Caco-2 (cell line): Measurements from ENCODE around the gene DLG2. TPM values are rescaled to one million over a fixed set of nuclear protein-coding genes. Genes with fewer than 3 reads are reported as not detected.
"Not testable (repeated sequence)": the region's sequence is repeated elsewhere in the genome, so short reads cannot be mapped to it uniquely, and the experiment has no call there.

Experiments
- BruUV-seq: library from RNA; stranded (reverse); fragments of 400-500 nt; replicated peaks from 2 replicates; lab custom pipeline; 2021; lab: Mats Ljungman, UMichigan
- CTCF ChIA-PET: fragments of 300-600 bp; sonication (Branson Sonifier 250); formaldehyde crosslinking; loops from one replicate; lab custom pipeline; 2022; ENCODE audit warnings: antibody characterized with exemption; lab: Charles Lee
- POLR2A ChIA-PET: fragments of 300-600 bp; sonication (Branson Sonifier 250); formaldehyde crosslinking; loops from one replicate; lab custom pipeline; 2022; ENCODE audit warnings: antibody characterized with exemption; lab: Charles Lee
- DNase-seq, 2 experiments: peaks; one replicate each; pipeline versions ENCODE4 v3.0.0 to v3.0.0-alpha.2; 2020 to 2022
- H3K27me3 ChIP-seq: replicated peaks from 2 replicates; pipeline ENCODE4 v1.6.0; 2011; ENCODE audit warnings: low read length; ENCODE audit not compliant: control insufficient read depth, insufficient read depth
- H3K36me3 ChIP-seq: 2 replicates; pipeline ENCODE4 v1.5.1; 2011; ENCODE audit warnings: low read length; ENCODE audit not compliant: control insufficient read depth, insufficient read depth
- H3K4me1 ChIP-seq: fragments of 250-450 bp; sonication (Bioruptor Pico); 2 replicates; pipeline ENCODE4 v1.5.1; 2020; ENCODE audit warnings: mild to moderate bottlenecking
- H3K4me3 ChIP-seq: 2 replicates; pipeline ENCODE4 v1.5.1; 2011; ENCODE audit warnings: low read depth, mild to moderate bottlenecking, control low read depth, low read length
- H3K9me3 ChIP-seq: fragments of 250-450 bp; sonication (Bioruptor Pico); 2 replicates; pipeline ENCODE4 v1.5.1; 2020; ENCODE audit warnings: mild to moderate bottlenecking, moderate library complexity
- H3K27ac Mint-ChIP-seq: one replicate; pipeline ENCODE4 v1.8.0; 2022; ENCODE audit warnings: mixed read lengths; ENCODE audit not compliant: unreplicated experiment
- H3K27me3 Mint-ChIP-seq: one replicate; pipeline ENCODE4 v1.8.0; 2022; ENCODE audit warnings: mixed read lengths; ENCODE audit not compliant: insufficient read depth, unreplicated experiment
- H3K36me3 Mint-ChIP-seq: one replicate; pipeline ENCODE4 v1.8.0; 2022; ENCODE audit warnings: mild to moderate bottlenecking, mixed read lengths; ENCODE audit not compliant: insufficient read depth, unreplicated experiment
- H3K4me1 Mint-ChIP-seq: one replicate; pipeline ENCODE4 v1.8.0; 2022; ENCODE audit warnings: low read depth, mixed read lengths; ENCODE audit not compliant: unreplicated experiment
- H3K4me3 Mint-ChIP-seq: one replicate; pipeline ENCODE4 v1.8.0; 2022; ENCODE audit warnings: mild to moderate bottlenecking, moderate library complexity, mixed read lengths; ENCODE audit not compliant: unreplicated experiment
- H3K9me3 Mint-ChIP-seq: one replicate; pipeline ENCODE4 v1.8.0; 2022; ENCODE audit warnings: mixed read lengths; ENCODE audit not compliant: unreplicated experiment
- intact Hi-C: fragments of 100-400 bp; cut with micrococcal nuclease; formaldehyde crosslinking; loops from one replicate; pipeline ENCODE4 v1.10.0; 2022; ENCODE audit not compliant: unreplicated experiment
- total RNA-seq: library from RNA; stranded (reverse); gene quantifications from 2 replicates; pipeline ENCODE4 v1.2.3, GENCODE V29; 2022
- TF ChIP-seq, protein P1 (sequence below), 2 experiments: fragments of 200-600 bp in 1 of 2; IDR thresholded peaks; 1 replicate in 1 of 2; 2 replicates in 1 of 2; pipeline versions ENCODE4 v1.5.1 to v1.8.0; 2011 to 2022; ENCODE audit warnings: antibody characterized with exemption in 1 of 2, control low read depth in 1 of 2, inconsistent platforms in 1 of 2, low read depth in 1 of 2, low read length in 1 of 2, mild to moderate bottlenecking in 1 of 2, moderate library complexity in 1 of 2; ENCODE audit not compliant: insufficient read depth in 1 of 2, severe bottlenecking in 1 of 2, unreplicated experiment in 1 of 2

DLG2 gene
- total RNA-seq, 1 experiment from 2014 or later = 21.6 TPM

DNA sequence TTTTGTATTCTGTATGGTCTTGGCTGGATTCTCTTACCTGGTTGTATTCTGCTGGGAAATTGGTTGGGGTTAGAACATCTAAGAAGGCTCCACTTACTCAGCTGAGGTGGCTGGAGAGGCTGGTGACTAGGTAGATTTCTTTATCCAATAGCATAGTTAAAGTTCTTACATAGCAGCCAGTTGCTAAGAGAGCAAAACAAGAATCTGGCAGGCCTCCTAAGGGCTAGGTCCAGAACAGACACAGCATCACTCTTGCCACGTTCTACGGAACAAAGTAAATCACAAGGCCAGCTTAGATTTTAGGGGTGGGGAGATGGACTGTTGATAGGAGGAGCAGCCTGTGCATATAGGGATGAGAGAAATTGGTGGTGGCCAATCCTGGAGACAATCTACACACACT, 2199.6 kb downstream of the DLG2 start:
- H3K4me3 Mint-ChIP-seq = no peak overlapping the region
- CTCF ChIA-PET = no interaction called here
- no peak overlapping the region for H3K4me3 ChIP-seq
- TF ChIP-seq, protein P1, sequence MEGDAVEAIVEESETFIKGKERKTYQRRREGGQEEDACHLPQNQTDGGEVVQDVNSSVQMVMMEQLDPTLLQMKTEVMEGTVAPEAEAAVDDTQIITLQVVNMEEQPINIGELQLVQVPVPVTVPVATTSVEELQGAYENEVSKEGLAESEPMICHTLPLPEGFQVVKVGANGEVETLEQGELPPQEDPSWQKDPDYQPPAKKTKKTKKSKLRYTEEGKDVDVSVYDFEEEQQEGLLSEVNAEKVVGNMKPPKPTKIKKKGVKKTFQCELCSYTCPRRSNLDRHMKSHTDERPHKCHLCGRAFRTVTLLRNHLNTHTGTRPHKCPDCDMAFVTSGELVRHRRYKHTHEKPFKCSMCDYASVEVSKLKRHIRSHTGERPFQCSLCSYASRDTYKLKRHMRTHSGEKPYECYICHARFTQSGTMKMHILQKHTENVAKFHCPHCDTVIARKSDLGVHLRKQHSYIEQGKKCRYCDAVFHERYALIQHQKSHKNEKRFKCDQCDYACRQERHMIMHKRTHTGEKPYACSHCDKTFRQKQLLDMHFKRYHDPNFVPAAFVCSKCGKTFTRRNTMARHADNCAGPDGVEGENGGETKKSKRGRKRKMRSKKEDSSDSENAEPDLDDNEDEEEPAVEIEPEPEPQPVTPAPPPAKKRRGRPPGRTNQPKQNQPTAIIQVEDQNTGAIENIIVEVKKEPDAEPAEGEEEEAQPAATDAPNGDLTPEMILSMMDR (IDR thresholded peaks at IDR 0.05; ENCODE audit: insufficient read depth in 1 of 2, low read depth in 1 of 2, low read length in 1 of 2, severe bottlenecking in 1 of 2, unreplicated experiment in 1 of 2) = no peak
- intact Hi-C loops = no loop called here
- no peaks in the 10 kb centered on the region for H3K4me1 ChIP-seq
- DNase-seq = no peak
- H3K27ac Mint-ChIP-seq = no peak overlapping the region
- POLR2A ChIA-PET = no interaction called here
- peaks cover 16% of the 10 kb centered on the region for H3K9me3 Mint-ChIP-seq
- no TSS peak for BruUV-seq
- no peaks in the 10 kb centered on the region for H3K36me3 ChIP-seq
- H3K9me3 ChIP-seq = peaks cover 14% of the 10 kb centered on the region
- peaks cover 7% of the 10 kb centered on the region for H3K4me1 Mint-ChIP-seq
- H3K27me3 Mint-ChIP-seq = no peaks in the 10 kb centered on the region
- no peaks in the 10 kb centered on the region for H3K27me3 ChIP-seq
- H3K36me3 Mint-ChIP-seq = no peaks in the 10 kb centered on the region

GRCh38 chr11:83425137-83425466, 2202.0 kb downstream of the DLG2 start:
- Mint-ChIP-seq H3K27me3 (peaks cover 3% of the 10 kb centered on the region), H3K4me1 (no peaks in the 10 kb centered on the region), H3K4me3 (no peak overlapping the region), H3K27ac (no peak overlapping the region), H3K36me3 (no peaks in the 10 kb centered on the region), H3K9me3 (peaks cover 37% of the 10 kb centered on the region)
- no TSS peak for BruUV-seq
- ChIA-PET POLR2A (no interaction called here), CTCF (interaction anchor here (0.6 kb wide), 1 partner anchor 406 kb away, joined by 5 read pairs; no protein-coding TSS in a partner anchor)
- TF ChIP-seq, protein P1 (IDR thresholded peaks at IDR 0.05; ENCODE audit: insufficient read depth in 1 of 2, low read depth in 1 of 2, low read length in 1 of 2, severe bottlenecking in 1 of 2, unreplicated experiment in 1 of 2) = no peak
- Histone ChIP-seq H3K4me1 (no peaks in the 10 kb centered on the region), H3K9me3 (peaks cover 25% of the 10 kb centered on the region), H3K36me3 (no peaks in the 10 kb centered on the region), H3K4me3 (no peak overlapping the region), H3K27me3 (no peaks in the 10 kb centered on the region)
- intact Hi-C loops = no loop called here
- DNase-seq = no peak

DNA sequence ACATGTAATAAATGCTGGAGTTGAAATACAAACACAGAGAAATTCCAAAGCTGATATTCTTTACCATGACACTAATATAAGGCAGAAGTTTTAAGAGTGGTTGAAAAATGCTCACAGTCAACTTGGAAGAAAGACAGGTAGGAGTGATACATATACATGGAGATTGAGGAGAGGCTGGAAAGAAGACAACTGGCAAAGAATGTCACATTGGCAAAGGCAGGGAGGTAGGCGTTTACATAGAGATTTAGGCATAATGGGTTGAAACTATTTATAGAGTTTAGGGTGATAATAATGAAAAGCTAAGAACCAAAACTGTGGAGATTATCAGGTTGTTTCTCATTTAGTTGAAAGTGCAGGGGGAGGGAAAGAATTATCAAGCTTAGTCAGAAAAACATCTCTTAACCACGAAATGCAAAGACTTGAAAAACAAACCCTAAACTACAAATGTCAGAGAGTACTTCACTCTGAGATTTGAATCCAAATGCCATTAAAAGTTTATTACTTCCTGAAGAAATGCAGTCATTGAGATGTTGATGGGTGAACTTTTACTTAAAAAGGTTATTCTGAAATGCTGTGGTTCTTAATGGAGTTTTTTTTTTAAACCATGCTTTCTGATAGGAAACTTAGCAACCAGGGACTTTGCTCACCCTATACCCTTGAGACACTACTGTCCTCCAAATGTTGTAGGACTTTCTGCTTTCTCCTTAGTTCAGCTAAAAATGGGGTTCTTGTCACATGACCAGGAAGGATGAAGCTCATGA, 2202.6 kb downstream of the DLG2 start:
- TF ChIP-seq, protein P1 (IDR thresholded peaks at IDR 0.05; ENCODE audit: insufficient read depth in 1 of 2, low read depth in 1 of 2, low read length in 1 of 2, severe bottlenecking in 1 of 2, unreplicated experiment in 1 of 2) = no peak
- Mint-ChIP-seq H3K27me3 (peaks cover 4% of the 10 kb centered on the region), H3K27ac (no peak overlapping the region), H3K4me1 (no peaks in the 10 kb centered on the region), H3K4me3 (no peak overlapping the region), H3K36me3 (no peaks in the 10 kb centered on the region), H3K9me3 (peaks cover 43% of the 10 kb centered on the region)
- DNase-seq = no peak
- H3K27me3 ChIP-seq = no peaks in the 10 kb centered on the region
- H3K36me3 ChIP-seq = no peaks in the 10 kb centered on the region
- peaks cover 25% of the 10 kb centered on the region for H3K9me3 ChIP-seq
- ChIA-PET CTCF (interaction anchor here (0.6 kb wide), 1 partner anchor 407 kb away, joined by 5 read pairs; no protein-coding TSS in a partner anchor), POLR2A (no interaction called here)
- H3K4me3 ChIP-seq = no peak overlapping the region
- BruUV-seq = no TSS peak
- intact Hi-C loops = no loop called here
- no peaks in the 10 kb centered on the region for H3K4me1 ChIP-seq

- H3K27me3 Mint-ChIP-seq, H3K36me3 Mint-ChIP-seq, DNase-seq, BruUV-seq, H3K4me1 ChIP-seq, H3K27me3 ChIP-seq, H3K4me3 ChIP-seq, POLR2A ChIA-PET, intact Hi-C loops, H3K4me1 Mint-ChIP-seq, H3K4me3 Mint-ChIP-seq, H3K36me3 ChIP-seq, CTCF ChIA-PET, H3K27ac Mint-ChIP-seq: not testable (repeated sequence)
- H3K9me3 ChIP-seq = peaks cover 25% of the 10 kb centered on the region
- peaks cover 43% of the 10 kb centered on the region for H3K9me3 Mint-ChIP-seq
Measured at GRCh38 chr11:83422641-83423040, 2204.5 kb downstream of the DLG2 start.
